Measurements from ENCODE around the gene XRRA1.
"Not testable (repeated sequence)": the region's sequence is repeated elsewhere in the genome, so short reads cannot be mapped to it uniquely, and the experiment has no call there.

The XRRA1 gene

GRCh38 chr11:74893015-74893414 is 55.9 kb downstream of the XRRA1 start:
- not testable (repeated sequence) for DNase-seq

- DNase-seq, result no peak
Observed at GRCh38 chr11:74877132-74877531, 71.8 kb downstream of the XRRA1 start.

- DNase-seq, result no peak
Observed at GRCh38 chr11:74871037-74871436, 77.9 kb downstream of the XRRA1 start.

- no peak for DNase-seq
Observed at GRCh38 chr11:74870485-74870884, 78.4 kb downstream of the XRRA1 start.

GRCh38 chr11:74866557-74866956 is 82.3 kb downstream of the XRRA1 start:
- DNase-seq, result no peak

GRCh38 chr11:74863410-74863809 is 85.5 kb downstream of the XRRA1 start:
- no peak for DNase-seq

- no peak for DNase-seq
Observed at GRCh38 chr11:74860743-74861142, 88.1 kb downstream of the XRRA1 start.

- DNase-seq, result no peak
Observed at GRCh38 chr11:74853223-74853622, 95.7 kb downstream of the XRRA1 start.

GRCh38 chr11:74849525-74850391 is 99.1 kb downstream of the XRRA1 start:
- no peak for DNase-seq

GRCh38 chr11:74847895-74848294 is 101.0 kb downstream of the XRRA1 start:
- DNase-seq, result no peak

- DNase-seq, result no peak
Observed at GRCh38 chr11:74847395-74847794, 101.5 kb downstream of the XRRA1 start.

GRCh38 chr11:74846770-74847169 is 102.1 kb downstream of the XRRA1 start:
- no peak for DNase-seq

GRCh38 chr11:74845978-74846517 is 102.8 kb downstream of the XRRA1 start:
- no peak for DNase-seq

GRCh38 chr11:74844865-74845264 is 104.0 kb downstream of the XRRA1 start:
- no peak for DNase-seq

GRCh38 chr11:74844072-74844471 is 104.8 kb downstream of the XRRA1 start:
- no peak for DNase-seq

GRCh38 chr11:74842967-74843366 is 105.9 kb downstream of the XRRA1 start:
- DNase-seq, result no peak

- no peak for DNase-seq
Observed at GRCh38 chr11:74840486-74840885, 108.4 kb downstream of the XRRA1 start.

GRCh38 chr11:74839971-74840370 is 108.9 kb downstream of the XRRA1 start:
- no peak for DNase-seq

GRCh38 chr11:74839446-74839845 is 109.4 kb downstream of the XRRA1 start:
- no peak for DNase-seq

GRCh38 chr11:74838188-74838587 is 110.7 kb downstream of the XRRA1 start:
- DNase-seq, result no peak

GRCh38 chr11:74837191-74837590 is 111.7 kb downstream of the XRRA1 start:
- no peak for DNase-seq

GRCh38 chr11:74826901-74827300 is 122.0 kb downstream of the XRRA1 start:
- DNase-seq, result no peak

- not testable (repeated sequence) for DNase-seq
Observed at GRCh38 chr11:74825596-74825995, 123.3 kb downstream of the XRRA1 start.

- DNase-seq, result no peak
Observed at GRCh38 chr11:74824285-74824982, 124.5 kb downstream of the XRRA1 start.
